Upper lobe of left lung (tissue), 6 donors: Measurements from ENCODE around the gene NME1. TPM values are rescaled to one million over a fixed set of nuclear protein-coding genes. Genes with fewer than 3 reads are reported as not detected.

Source experiments
- ATAC-seq, 2 donors: fragments of 200-7000 bp; cut with Tn5 transposase; one replicate each; pipeline ENCODE4 v1.9.1; 2022; ENCODE audit warnings: mild to moderate bottlenecking in 2 of 2, moderate library complexity in 2 of 2; ENCODE audit not compliant: low FRiP score in 2 of 2
- DNase-seq, 2 donors: peaks; one replicate each; pipeline ENCODE4 v3.0.0-alpha.2; 2019 to 2020
- H3K27ac ChIP-seq, 4 donors: fragments of 200-600 bp; sonication (generic); one replicate each; pipeline ENCODE4 v1.5.1; 2016 to 2019
- H3K27me3 ChIP-seq, 4 donors: fragments of 200-600 bp; sonication (generic); one replicate each; pipeline ENCODE4 v1.5.1; 2017 to 2019
- H3K36me3 ChIP-seq, 4 donors: fragments of 200-600 bp; sonication (generic); one replicate each; pipeline ENCODE4 v1.5.1; 2016 to 2019
- H3K4me1 ChIP-seq, 4 donors: fragments of 200-600 bp; sonication (generic); one replicate each; pipeline ENCODE4 v1.5.1; 2018 to 2019
- H3K4me3 ChIP-seq, 4 donors: fragments of 200-600 bp; sonication (generic); one replicate each; pipeline ENCODE4 v1.5.1; 2017 to 2019; ENCODE audit warnings: mild to moderate bottlenecking in 2 of 4, moderate library complexity in 1 of 4
- H3K9me3 ChIP-seq, 4 donors: fragments of 200-600 bp; sonication (generic); one replicate each; pipeline ENCODE4 v1.5.1; 2018 to 2019
- EP300 ChIP-seq, 4 donors: sonication (generic); formaldehyde crosslinking; IDR thresholded peaks; one replicate each; pipeline ENCODE4 v1.5.1; 2017; ENCODE audit warnings: antibody characterized with exemption in 4 of 4, control low read depth in 2 of 4
- POLR2AphosphoS5 ChIP-seq, 2 donors: sonication (generic); formaldehyde crosslinking; IDR thresholded peaks; one replicate each; pipeline ENCODE4 v1.5.1; 2017; ENCODE audit warnings: antibody characterized with exemption in 2 of 2
- total RNA-seq, 6 donors: library from RNA; depleted of rRNA in 4 of 6; stranded (reverse); fragments of >200 nt in 4 of 6; gene quantifications; one replicate each; pipeline versions ENCODE4 v1.1.0 to v1.2.1, GENCODE V29; 2016 to 2021
- donor health status: DM: no; HTN: no; CAD: no; lungs with moderate emphysema.
- donor health status: DM: no; HTN: yes; CAD: no; lungs with severe emphysema.

Gene NME1
- total RNA-seq, 6 donors from 2014 or later, result 4.2 to 54.4 (median 28.9) TPM

- Histone ChIP-seq H3K4me3 (no peak overlapping the region), H3K27ac (no peak overlapping the region), H3K4me1 (peaks cover 0 to 4% (median 0%) of the 10 kb centered on the region in 4 donors), H3K27me3 (no peaks in the 10 kb centered on the region), H3K9me3 (no peaks in the 10 kb centered on the region), H3K36me3 (peaks cover 23 to 92% (median 37%) of the 10 kb centered on the region in 4 donors)
- TF ChIP-seq EP300 (IDR thresholded peaks at IDR 0.05) (no peak), POLR2AphosphoS5 (IDR thresholded peaks at IDR 0.05) (no peak)
- DNase-seq (no peak), ATAC-seq (no peak)
Observed at GRCh38 chr17:51203838-51204237, 50.5 kb downstream of the NME1 start.

Other genes with a start within 250 kb of the NME1 start
- gene SPAG9, start 32.7 kb upstream of the NME1 start, total RNA-seq, result 100 to 1,000 TPM in 5 of 6 donors, 10 to 100 TPM in 1; 87.5 to 233 (median 152) TPM
- 100 to 1,000 TPM; 103 to 416 (median 230) TPM for gene NME2, start 12.9 kb downstream of the NME1 start, total RNA-seq
- gene MBTD1, start 106.5 kb downstream of the NME1 start, total RNA-seq, result 10 to 100 TPM in 5 of 6 donors, 1 to 10 TPM in 1; 9.6 to 37.7 (median 14.1) TPM
- gene UTP18, start 107.0 kb downstream of the NME1 start, total RNA-seq, result 10 to 100 TPM; 18.9 to 40.0 (median 33.3) TPM